ENCODE measurements around the gene PIK3R2. TPM values are rescaled to one million over a fixed set of nuclear protein-coding genes. Genes with fewer than 3 reads are reported as not detected.

Gene PIK3R2
- total and polyA plus RNA-seq, 2 experiments from 2014 or later: 8.5 to 66.6 TPM

- TF ChIP-seq ZNF462 (CRISPR knock-in tag; IDR thresholded peaks at IDR 0.05): no peak
- no peak for TF ChIP-seq ETS1 (IDR thresholded peaks at IDR 0.05)
- TF ChIP-seq ZNF331 (CRISPR knock-in tag; IDR thresholded peaks at IDR 0.05; ENCODE audit: low read depth): no peak
- TF ChIP-seq CREB1 (CRISPR knock-in tag; IDR thresholded peaks at IDR 0.05; ENCODE audit: low read depth): no peak
- no peak for TF ChIP-seq ZNF114 (CRISPR knock-in tag; IDR thresholded peaks at IDR 0.05)
- no peak for TF ChIP-seq REST (IDR thresholded peaks at IDR 0.05; ENCODE audit: unreplicated experiment)
- TF ChIP-seq POLR2AphosphoS5 (IDR thresholded peaks at IDR 0.05; ENCODE audit: low read depth): no peak
- no peak for TF ChIP-seq JUNB (IDR thresholded peaks at IDR 0.05; ENCODE audit: unreplicated experiment)
- no peak for TF ChIP-seq STAT1 (IDR thresholded peaks at IDR 0.05; ENCODE audit: unreplicated experiment)
These were observed 29.1 kb upstream of the PIK3R2 start (continued) for GRCh38 chr19:18123819-18124218.

Data from GM23338 (cell line).